RPMI8226 (cell line): ENCODE measurements around the gene MVD.

Experiments used
- DNase-seq: peaks from one replicate; pipeline ENCODE4 v3.0.0-alpha.2; 2015

The MVD gene

GRCh38 chr16:88662843-88663606 is at the start of gene MVD:
TSS of gene MVD (minus strand) at chr16:88663091. CDS start at chr16:88663080, 11 bp downstream.
- DNase-seq: peak; percentile 95

- no peak for DNase-seq
Observed at GRCh38 chr16:88712362-88712979, 49.6 kb upstream of the MVD start.

GRCh38 chr16:88711750-88712340 is 49.0 kb upstream of the MVD start:
- no peak for DNase-seq

- DNase-seq: no peak
Observed at GRCh38 chr16:88710556-88710955, 47.7 kb upstream of the MVD start.

DNA sequence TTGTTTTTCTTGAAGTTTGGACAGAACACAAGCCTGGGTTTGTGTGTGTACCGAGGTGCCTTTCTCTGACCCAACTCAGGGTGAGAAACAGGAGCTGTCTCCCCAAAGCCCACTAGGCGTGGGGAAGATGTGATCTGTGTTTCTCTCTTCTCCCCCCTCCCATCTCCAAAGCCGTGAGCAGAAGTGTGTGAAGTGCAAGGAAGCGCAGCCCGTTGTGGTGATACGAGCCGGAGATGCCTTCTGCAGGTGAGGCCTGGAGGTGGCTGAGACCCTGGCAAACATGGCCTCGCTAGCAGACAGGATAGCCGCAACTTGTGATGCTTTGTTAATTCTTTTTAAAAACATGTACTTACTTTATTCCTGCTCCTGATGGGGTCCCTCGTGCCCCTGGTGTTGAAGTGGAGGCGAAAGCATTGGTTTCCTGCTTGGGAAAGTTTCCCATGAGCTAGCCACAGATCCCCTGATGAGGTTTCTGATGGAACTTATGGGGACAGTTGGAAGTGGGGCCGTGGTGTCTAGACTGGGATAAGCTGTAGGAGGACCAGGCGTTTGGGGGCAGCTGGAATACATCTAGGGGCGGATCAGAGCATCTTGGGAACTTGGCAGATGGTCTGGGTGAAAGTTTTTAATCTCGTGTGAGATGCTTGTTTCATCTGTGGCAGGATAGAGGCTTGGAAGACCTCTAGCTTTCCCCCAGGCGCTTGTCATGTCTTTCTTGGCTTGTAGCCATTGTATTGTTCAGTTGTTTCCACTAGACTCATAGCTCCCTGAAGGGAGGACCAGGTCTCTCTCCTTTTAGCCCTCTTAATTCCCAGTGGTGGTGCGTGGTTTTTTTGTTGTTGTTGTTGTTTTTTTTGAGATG is 44.3 kb upstream of the MVD start:
- DNase-seq: peak; percentile 33

DNA sequence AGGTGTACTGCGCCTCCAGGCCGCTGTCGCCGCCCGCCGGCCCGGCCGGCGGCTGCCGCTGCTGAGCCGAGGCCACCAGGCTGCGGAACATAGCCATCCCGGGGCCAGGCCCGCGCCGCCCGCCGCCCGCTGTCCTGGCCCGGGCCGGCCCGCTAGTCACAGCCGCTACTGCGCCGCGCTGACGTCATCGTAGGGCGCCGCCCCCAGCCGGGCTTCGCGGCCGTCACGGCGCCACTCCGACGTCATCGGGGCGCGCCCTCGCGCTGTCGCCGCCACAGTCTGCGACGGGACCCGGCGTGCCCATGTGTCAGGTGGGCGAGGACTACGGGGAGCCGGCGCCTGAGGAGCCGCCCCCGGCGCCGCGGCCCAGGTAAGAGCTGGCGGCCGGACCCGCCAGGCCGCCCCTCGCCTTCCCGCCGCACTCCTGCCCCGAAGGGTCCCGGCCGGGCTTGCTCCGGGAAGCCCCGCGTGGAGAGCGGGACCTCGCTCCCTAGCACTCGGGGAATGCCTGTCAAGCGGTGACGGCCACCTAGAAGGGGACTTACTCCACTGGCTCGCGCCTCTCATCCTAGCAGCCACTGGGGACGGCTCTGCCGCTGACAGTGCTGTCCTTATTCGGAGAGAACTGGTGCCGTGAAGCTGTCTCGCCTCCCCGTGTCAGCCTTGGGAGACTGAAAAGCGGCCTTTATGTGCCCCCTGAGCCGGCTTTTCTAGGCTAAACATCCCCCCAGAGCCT is 43.5 kb upstream of the MVD start, which contains the start of the genes CTU2 and RNF166:
CTU2 (plus strand) TSS at position 275 of the 736 bp plus-strand sequence; CDS start at position 303, 28 bp downstream.
RNF166 (minus strand) TSS at position 180 of the 736 bp plus-strand sequence; CDS start at position 97, 83 bp downstream.
- peak; percentile 91 for DNase-seq

DNA sequence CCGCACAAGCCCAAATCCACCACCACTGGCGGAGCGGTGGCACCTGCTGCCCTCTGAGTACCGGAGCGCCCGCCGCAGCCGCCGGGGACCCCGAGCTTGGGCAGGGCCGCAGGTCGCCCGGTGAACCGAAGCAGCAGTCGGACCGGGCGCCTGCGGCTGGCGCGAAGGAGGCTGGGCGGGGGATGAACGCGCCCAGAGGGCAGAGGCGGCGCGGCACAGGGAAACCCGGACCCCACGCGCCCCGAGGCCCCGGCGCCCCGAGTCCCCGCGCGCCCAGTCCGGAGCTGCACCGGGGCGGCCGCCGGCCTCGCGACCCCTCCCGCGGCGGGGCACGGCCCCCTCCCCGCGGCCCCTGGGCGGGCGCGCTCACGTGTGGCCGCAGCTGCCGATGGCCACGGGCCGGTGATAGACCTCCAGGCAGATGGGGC is 42.9 kb upstream of the MVD start:
- peak; percentile 46 for DNase-seq

DNA sequence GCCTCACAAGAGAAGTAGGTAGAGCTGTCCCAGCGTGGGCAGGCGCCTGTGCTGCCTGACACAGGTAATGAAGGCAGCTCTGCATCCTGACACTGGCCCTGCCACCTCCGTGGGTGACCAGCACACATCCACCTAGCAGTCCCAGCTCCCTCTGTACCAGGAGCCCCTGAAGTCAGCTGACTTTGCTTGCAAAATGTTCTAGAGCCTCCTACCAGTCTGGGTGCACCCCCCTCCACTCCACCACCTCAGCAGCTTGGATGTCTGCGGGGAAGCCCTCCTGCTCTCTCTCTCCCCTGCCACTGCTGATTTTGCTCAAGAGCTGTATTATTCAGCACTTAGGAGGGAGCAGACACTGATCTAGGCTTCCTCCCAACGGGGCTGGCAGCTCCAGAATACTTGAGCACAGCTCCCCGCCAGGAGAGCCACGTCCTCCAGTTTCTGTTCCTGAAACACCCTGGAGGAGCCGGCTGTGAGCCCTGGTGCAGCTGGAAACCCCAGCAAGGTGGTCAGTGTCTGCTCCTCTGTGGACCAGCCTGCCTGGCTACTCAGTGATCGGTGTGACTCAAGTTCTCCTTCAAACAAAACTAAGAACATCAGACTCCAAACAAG is 42.3 kb upstream of the MVD start:
- DNase-seq: peak; percentile 73

DNA sequence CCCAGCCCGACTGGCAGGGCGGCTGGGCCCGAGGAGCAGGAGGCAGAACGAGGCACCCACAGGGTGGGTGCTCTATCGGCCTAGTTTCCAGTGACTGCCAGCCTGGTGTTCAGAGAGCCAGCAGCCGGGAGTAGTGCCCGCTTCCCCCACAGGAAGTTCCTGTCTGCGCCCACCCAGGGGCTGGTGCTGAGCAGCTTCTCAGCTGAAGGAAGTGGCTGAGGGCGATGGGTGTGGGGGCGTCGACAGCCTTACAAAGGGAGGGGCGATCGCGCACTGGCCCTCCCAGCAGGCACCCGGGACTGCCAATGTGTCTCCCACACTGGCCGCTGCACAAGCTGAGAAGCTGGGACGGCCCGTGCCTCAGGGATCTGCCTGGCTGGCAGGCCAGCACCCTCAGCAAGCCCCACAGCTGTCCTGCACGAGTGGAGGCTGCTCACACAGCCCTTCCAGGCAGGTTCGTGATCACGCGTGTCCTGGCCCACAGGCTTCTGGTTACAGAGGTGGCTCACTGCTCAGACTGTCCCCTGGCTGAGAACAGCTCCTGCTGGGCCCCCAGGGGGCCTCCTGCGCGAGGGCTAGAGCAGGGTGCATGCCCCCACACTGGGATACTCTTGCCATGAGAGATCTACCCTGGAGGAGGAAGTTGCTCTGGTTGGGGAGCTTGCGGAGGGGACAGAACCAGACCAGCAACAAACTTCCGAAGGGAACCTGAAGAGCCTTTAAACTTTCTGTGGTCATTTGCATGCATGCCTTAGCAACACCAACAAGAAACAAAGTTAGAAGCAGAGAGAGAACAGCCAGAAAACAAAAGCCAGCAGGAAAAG is 40.8 kb upstream of the MVD start:
- no peak for DNase-seq

DNA sequence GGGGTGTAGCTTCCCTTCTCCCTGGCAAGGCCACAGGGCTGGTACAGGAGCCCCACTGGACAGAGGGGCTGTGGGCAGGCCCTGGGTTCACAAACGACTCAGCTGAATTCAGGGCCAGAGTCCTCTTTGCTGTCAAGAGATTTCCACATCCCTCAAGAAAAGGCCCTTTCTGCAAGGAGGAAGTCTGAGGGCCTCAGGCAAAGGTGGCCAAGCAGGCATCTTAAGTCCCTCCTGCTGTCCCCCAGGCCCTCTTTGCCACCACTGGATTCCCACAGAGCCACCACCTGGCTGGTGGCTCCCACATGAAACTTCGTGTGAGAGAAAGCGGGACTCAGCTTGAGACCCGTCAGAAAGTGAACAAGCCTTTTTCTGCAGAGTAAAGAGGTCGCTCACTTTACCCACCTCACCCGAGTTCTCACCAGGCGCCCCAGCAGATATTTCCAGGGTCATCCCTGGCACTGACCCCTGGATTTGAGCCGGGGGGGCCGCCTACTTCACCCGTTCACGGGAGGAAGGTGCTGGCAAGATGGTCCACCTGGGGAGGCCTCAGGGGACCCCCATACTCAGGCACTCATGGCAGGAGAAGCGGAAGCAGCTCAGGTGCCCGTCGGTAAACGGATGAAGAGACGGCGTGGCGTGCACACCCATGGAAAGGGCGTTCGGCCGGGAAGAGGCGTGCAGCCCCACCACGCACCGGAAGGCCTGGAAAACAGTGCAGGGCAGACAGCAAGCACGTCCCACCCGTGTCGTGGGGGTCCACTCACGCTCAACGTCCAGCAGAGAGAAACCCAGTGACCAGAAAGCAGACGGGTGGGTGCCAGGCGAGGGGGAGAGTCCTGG is 39.7 kb upstream of the MVD start:
- no peak for DNase-seq

GRCh38 chr16:88701581-88702370 is 38.9 kb upstream of the MVD start:
- no peak for DNase-seq

DNA sequence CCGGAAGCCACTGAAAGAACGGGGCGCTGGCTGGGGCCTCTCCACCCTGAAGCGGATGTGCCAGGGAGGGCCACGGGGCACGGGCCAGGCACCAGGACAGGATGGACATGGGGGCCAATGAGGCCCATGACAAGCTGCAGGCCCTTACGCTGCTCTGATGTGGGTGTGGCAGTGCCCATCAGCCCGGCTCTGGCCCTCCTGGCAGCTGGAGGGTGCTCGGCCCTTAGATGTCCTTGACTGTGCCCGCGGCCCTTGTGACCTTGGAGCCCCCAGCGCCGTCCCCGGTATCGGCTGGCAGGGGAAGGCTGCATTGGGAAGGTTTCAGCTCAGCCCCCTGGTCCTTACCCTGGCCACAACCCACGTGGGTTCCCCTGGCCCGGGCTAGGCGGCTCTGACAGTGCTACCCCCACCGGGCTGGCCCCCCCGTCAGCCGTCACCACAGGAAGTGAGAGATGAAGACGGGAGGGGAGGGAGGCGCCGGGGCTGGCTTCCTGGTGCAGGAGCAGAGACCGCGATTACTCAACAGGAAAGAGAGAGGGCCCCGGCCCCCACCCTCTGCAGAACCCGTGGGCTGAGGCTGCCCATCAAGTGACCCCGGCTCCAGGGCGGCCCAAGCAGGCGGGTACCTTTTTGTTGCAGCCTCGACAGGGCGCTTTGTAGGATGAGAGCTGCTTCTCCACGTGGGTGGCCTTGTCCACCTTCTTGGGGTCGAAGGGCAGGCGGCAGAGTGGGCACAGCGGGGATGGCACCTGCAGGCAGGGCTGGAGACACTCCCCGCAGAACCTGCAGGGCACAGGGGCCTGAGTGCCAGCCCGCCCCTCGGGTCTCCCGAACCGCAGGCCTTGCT is 38.0 kb upstream of the MVD start:
- peak; percentile 87 for DNase-seq

DNA sequence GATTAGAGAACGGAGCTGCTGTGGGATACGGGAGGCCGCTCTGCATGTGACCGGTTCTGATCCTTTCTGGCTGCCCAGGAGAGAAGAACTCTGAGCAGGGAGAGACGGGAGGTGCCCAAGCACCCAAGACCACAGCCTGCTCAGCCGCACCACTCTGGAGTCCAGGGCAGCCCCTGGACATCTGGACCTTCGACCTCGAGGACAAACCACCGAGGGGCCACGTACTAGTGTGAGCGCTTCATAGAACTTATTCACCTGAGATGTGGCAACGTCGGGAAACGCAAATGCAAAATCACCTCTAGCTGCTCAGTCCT is 37.4 kb upstream of the MVD start:
- DNase-seq: no peak

- no peak for DNase-seq
Observed at GRCh38 chr16:88699180-88699579, 36.3 kb upstream of the MVD start.

- DNase-seq: no peak
Observed at GRCh38 chr16:88698646-88699045, 35.8 kb upstream of the MVD start.

DNA sequence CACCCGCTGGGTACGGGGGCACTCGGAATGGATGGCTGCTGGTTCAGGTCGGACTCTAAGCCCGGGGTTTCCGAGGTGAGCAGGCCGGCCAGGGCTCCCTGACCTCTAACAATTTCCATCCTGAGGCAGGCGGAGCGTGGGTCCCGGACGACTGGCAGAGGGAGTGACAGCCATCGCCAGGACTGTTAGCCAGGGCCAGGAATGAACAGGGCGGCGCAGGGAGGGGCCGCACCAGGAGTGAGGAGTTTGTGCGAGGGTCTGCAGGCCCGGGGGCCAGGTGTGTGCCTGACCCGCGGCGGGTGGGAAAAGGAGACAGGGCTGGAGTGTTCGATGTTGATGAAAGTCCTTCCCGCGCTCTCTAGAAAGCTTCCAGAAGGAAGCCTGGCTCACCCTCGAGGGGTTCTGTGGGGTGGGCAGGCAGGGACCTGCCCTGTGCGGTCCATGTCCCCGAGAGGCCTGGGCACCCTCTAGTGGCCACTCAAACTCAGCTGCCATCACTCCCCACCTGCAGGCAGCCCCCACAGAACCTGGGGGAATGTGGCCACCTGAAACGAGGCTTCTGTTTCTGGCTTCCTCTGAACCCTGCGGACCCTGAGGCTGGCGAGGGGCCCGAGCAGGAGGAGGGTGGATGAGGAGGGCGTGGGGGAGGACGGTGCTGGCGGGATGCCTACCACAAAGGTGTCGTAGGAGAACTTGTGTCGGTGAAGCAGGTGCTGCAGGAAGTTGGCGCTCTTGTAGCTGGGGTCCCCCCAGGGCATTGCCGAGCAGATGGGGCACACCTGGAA is 35.1 kb upstream of the MVD start:
- no peak for DNase-seq

- DNase-seq: no peak
Observed at GRCh38 chr16:88697116-88697830, 34.4 kb upstream of the MVD start.
